NCI-H1930 (cell line): Measurements from ENCODE around the gene NHLH1.

Experiments
- DNase-seq, 2 experiments: peaks; one replicate each; lab custom pipeline; 2025; lab: John Stamatoyannopoulos, UW

NHLH1 gene

GRCh38 chr1:160366731-160367515 lies at the start of gene NHLH1:
NHLH1 (plus strand) TSS chr1:160367071; CDS start chr1:160370732, 3,661 bp downstream.
- DNase-seq: no peak

GRCh38 chr1:160322831-160323230 lies 44.0 kb upstream of the NHLH1 start:
- no peak for DNase-seq

GRCh38 chr1:160325252-160325651 lies 41.6 kb upstream of the NHLH1 start:
- peak; percentile 49 to 63 for DNase-seq

GRCh38 chr1:160326418-160326817 lies 40.5 kb upstream of the NHLH1 start:
- DNase-seq: no peak

GRCh38 chr1:160328184-160328583 lies 38.7 kb upstream of the NHLH1 start:
- DNase-seq: no peak

GRCh38 chr1:160330119-160330518 lies 36.8 kb upstream of the NHLH1 start:
- peak in 1 of 2 experiments; percentile 34 for DNase-seq

GRCh38 chr1:160332516-160332915 lies 34.4 kb upstream of the NHLH1 start:
- no peak for DNase-seq

GRCh38 chr1:160338580-160338979 lies 28.3 kb upstream of the NHLH1 start:
- DNase-seq: no peak

- DNase-seq: no peak
Measured at GRCh38 chr1:160340146-160340545, 26.7 kb upstream of the NHLH1 start.

GRCh38 chr1:160340866-160341265 lies 26.0 kb upstream of the NHLH1 start:
- DNase-seq: no peak

- no peak for DNase-seq
Measured at GRCh38 chr1:160342526-160342925, 24.3 kb upstream of the NHLH1 start.

GRCh38 chr1:160342953-160343869 lies 23.7 kb upstream of the NHLH1 start, which contains the start of the genes COPA and NCSTN:
COPA (minus strand) TSS chr1:160343250; CDS start chr1:160343170, 80 bp downstream.
NCSTN (plus strand) TSS chr1:160343383; CDS start chr1:160343397, 14 bp downstream.
- peak; percentile 81 to 91 for DNase-seq

- no peak for DNase-seq
Measured at GRCh38 chr1:160344241-160344640, 22.6 kb upstream of the NHLH1 start.

- DNase-seq: no peak
Measured at GRCh38 chr1:160344936-160345335, 21.9 kb upstream of the NHLH1 start.

GRCh38 chr1:160346463-160346862 lies 20.4 kb upstream of the NHLH1 start:
- DNase-seq: no peak

GRCh38 chr1:160346958-160347357 lies 19.9 kb upstream of the NHLH1 start:
- DNase-seq: no peak

- DNase-seq: no peak
Measured at GRCh38 chr1:160351629-160352028, 15.2 kb upstream of the NHLH1 start.

- DNase-seq: no peak
Measured at GRCh38 chr1:160352555-160352954, 14.3 kb upstream of the NHLH1 start.

- DNase-seq: no peak
Measured at GRCh38 chr1:160353223-160353622, 13.6 kb upstream of the NHLH1 start.

GRCh38 chr1:160354388-160354985 lies 12.4 kb upstream of the NHLH1 start:
- no peak for DNase-seq

GRCh38 chr1:160357286-160358002 lies 9.4 kb upstream of the NHLH1 start:
- no peak for DNase-seq

GRCh38 chr1:160358073-160358472 lies 8.8 kb upstream of the NHLH1 start:
- DNase-seq: no peak
